SU-DHL-6 (cell line): ENCODE data around the gene ZFAND2A.

Experiments used
- H2AFZ ChIP-seq: fragments of 200-600 bp; sonication (generic); 2 replicates; pipeline ENCODE4 v1.6.1; 2014; ENCODE audit warnings: low read depth, mild to moderate bottlenecking, moderate library complexity, mixed read lengths, antibody characterized with exemption, low read length; ENCODE audit not compliant: severe bottlenecking
- H3F3A ChIP-seq: fragments of 200-600 bp; shearing (Covaris generic); 2 replicates; pipeline ENCODE4 v1.6.0; 2016; ENCODE audit warnings: antibody characterized with exemption, mild to moderate bottlenecking; ENCODE audit not compliant: insufficient read depth
- H3K27ac ChIP-seq: fragments of 200-600 bp; sonication (generic); 2 replicates; pipeline ENCODE4 v1.5.1; 2016; ENCODE audit warnings: low read depth, mild to moderate bottlenecking, low read length, moderate library complexity, mixed read lengths
- H3K27me3 ChIP-seq: fragments of 200-600 bp; sonication (generic), shearing (Covaris generic); 2 replicates; pipeline ENCODE4 v1.6.0; 2014; ENCODE audit warnings: mild to moderate bottlenecking, low read length
- H3K36me3 ChIP-seq: fragments of 200-600 bp; sonication (generic); 2 replicates; pipeline ENCODE4 v1.6.1; 2014; ENCODE audit warnings: mild to moderate bottlenecking, low read length, mixed read lengths
- H3K4me2 ChIP-seq: fragments of 300-600, 200-600 bp; shearing (Covaris generic), sonication (generic); 2 replicates; pipeline ENCODE4 v1.6.0; 2014; ENCODE audit warnings: low read length, low read depth, mild to moderate bottlenecking; ENCODE audit not compliant: poor library complexity, severe bottlenecking
- H3K4me3 ChIP-seq: fragments of 200-600 bp; sonication (generic); 2 replicates; pipeline ENCODE4 v1.5.1; 2014; ENCODE audit warnings: antibody characterized with exemption, low read length, mild to moderate bottlenecking, mixed read lengths; ENCODE audit not compliant: insufficient read depth, poor library complexity, severe bottlenecking
- H3K79me2 ChIP-seq: fragments of 200-600 bp; sonication (generic); 2 replicates; pipeline ENCODE4 v1.6.1; 2014; ENCODE audit warnings: mild to moderate bottlenecking, low read length, moderate library complexity; ENCODE audit not compliant: insufficient read depth
- H3K9ac ChIP-seq: fragments of 200-600 bp; sonication (generic); 2 replicates; pipeline ENCODE4 v1.7.0; 2014; ENCODE audit warnings: mild to moderate bottlenecking, low read length
- H3K9me2 ChIP-seq: fragments of 200-600 bp; sonication (generic); replicated peaks from 2 replicates; pipeline ENCODE4 v1.6.1; 2014; ENCODE audit warnings: low read length; ENCODE audit not compliant: insufficient read depth
- H3K9me3 ChIP-seq: fragments of 200-600 bp; sonication (generic); 2 replicates; pipeline ENCODE4 v1.6.1; 2014; ENCODE audit warnings: low read length, mixed read lengths; ENCODE audit not compliant: insufficient read depth
- H4K20me1 ChIP-seq: fragments of 200-600 bp; sonication (generic); 2 replicates; pipeline ENCODE4 v1.6.1; 2014; ENCODE audit warnings: low read depth, mild to moderate bottlenecking, antibody characterized with exemption, low read length, moderate library complexity, mixed read lengths
- CTCF ChIP-seq: fragments of 200-600 bp; sonication (generic); IDR thresholded peaks from one replicate; pipeline ENCODE4 v1.5.1; 2017; ENCODE audit warnings: antibody characterized with exemption, mild to moderate bottlenecking, low read length, moderate library complexity; ENCODE audit not compliant: insufficient read depth, poor library complexity, severe bottlenecking
- EZH2phosphoT487 ChIP-seq: fragments of 200-600 bp; sonication (generic), shearing (Covaris generic); conservative IDR thresholded peaks from 2 replicates; pipeline ENCODE4 v1.6.1; 2018; ENCODE audit warnings: mild to moderate bottlenecking, antibody characterized with exemption, low read length, moderate library complexity, mixed read lengths

Gene ZFAND2A

GRCh38 chr7:1122832-1123501 is 37.0 kb downstream of the ZFAND2A start:
- Histone ChIP-seq H3K9ac (no peak overlapping the region), H3K36me3 (no peaks in the 10 kb centered on the region), H4K20me1 (no peaks in the 10 kb centered on the region), H2AFZ (no peak overlapping the region), H3K4me3 (no peak overlapping the region), H3K27me3 (no peaks in the 10 kb centered on the region), H3K4me2 (no peak overlapping the region), H3K9me3 (no peaks in the 10 kb centered on the region), H3K9me2 (no peaks in the 10 kb centered on the region), H3F3A (no peaks in the 10 kb centered on the region), H3K27ac (no peak overlapping the region), H3K79me2 (no peaks in the 10 kb centered on the region)
- no peak for TF ChIP-seq CTCF
- TF ChIP-seq EZH2phosphoT487: no peak

GRCh38 chr7:1121886-1122831 is 37.8 kb downstream of the ZFAND2A start:
- H3K4me2 ChIP-seq: no peak overlapping the region
- H3K4me3 ChIP-seq: no peak overlapping the region
- no peak overlapping the region for H2AFZ ChIP-seq
- no peak for TF ChIP-seq EZH2phosphoT487
- TF ChIP-seq CTCF: no peak
- H3K27me3 ChIP-seq: no peaks in the 10 kb centered on the region
- H3F3A ChIP-seq: no peaks in the 10 kb centered on the region
- H3K9me3 ChIP-seq: no peaks in the 10 kb centered on the region
- H4K20me1 ChIP-seq: no peaks in the 10 kb centered on the region
- H3K36me3 ChIP-seq: no peaks in the 10 kb centered on the region
- no peak overlapping the region for H3K27ac ChIP-seq
- H3K9me2 ChIP-seq: no peaks in the 10 kb centered on the region
- no peaks in the 10 kb centered on the region for H3K79me2 ChIP-seq
- no peak overlapping the region for H3K9ac ChIP-seq

GRCh38 chr7:1121476-1121875 is 38.5 kb downstream of the ZFAND2A start:
- no peak overlapping the region for H2AFZ ChIP-seq

GRCh38 chr7:1120791-1121190 is 39.2 kb downstream of the ZFAND2A start:
- no peak overlapping the region for H3K4me2 ChIP-seq

More at GRCh38 chr7:1121476-1121875, 38.5 kb downstream of the ZFAND2A start:
- Histone ChIP-seq H3K27ac (no peak overlapping the region), H3K9me2 (no peaks in the 10 kb centered on the region), H3K36me3 (no peaks in the 10 kb centered on the region), H4K20me1 (no peaks in the 10 kb centered on the region), H3K9ac (no peak overlapping the region), H3F3A (no peaks in the 10 kb centered on the region), H3K27me3 (no peaks in the 10 kb centered on the region), H3K4me3 (no peak overlapping the region), H3K79me2 (no peaks in the 10 kb centered on the region), H3K4me2 (no peak overlapping the region), H3K9me3 (no peaks in the 10 kb centered on the region)
- no peak for TF ChIP-seq EZH2phosphoT487

More at GRCh38 chr7:1120791-1121190, 39.2 kb downstream of the ZFAND2A start:
- no peaks in the 10 kb centered on the region for H3K36me3 ChIP-seq
- no peak overlapping the region for H3K4me3 ChIP-seq
- no peaks in the 10 kb centered on the region for H3K79me2 ChIP-seq
- no peak overlapping the region for H3K27ac ChIP-seq
- TF ChIP-seq EZH2phosphoT487: no peak
- no peak for TF ChIP-seq CTCF
- no peak overlapping the region for H3K9ac ChIP-seq
- no peaks in the 10 kb centered on the region for H3F3A ChIP-seq
- H2AFZ ChIP-seq: no peak overlapping the region
- H3K9me3 ChIP-seq: no peaks in the 10 kb centered on the region
- H3K9me2 ChIP-seq: no peaks in the 10 kb centered on the region
- no peaks in the 10 kb centered on the region for H4K20me1 ChIP-seq
- H3K27me3 ChIP-seq: no peaks in the 10 kb centered on the region
